Measurements from ENCODE around the gene MPND.
A peak's percentile ranks its signal among the peaks of the same experiment; 100 is the strongest.
"Not testable (repeated sequence)": the region's sequence is repeated elsewhere in the genome, so short reads cannot be mapped to it uniquely, and the experiment has no call there.

Gene MPND

DNA sequence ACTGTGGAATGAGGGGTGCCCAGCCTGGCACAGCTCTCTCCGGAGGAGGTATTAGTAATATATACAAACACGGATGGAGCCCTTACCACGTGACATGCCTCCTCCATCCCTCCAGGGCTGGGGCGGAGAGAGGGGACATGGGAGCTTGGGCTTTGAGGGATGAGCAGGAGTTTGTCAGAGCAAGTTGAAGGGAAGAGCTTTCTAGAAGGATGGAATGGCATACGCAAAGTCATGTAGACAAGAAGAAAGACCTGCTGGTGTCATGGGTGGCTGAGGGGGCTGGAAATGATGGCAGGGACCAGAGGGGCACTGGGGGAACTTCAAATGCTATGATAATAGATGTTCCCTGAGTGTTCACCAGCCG is 2.6 kb downstream of the MPND start:
- no peak for DNase-seq (ENCODE audit: low read depth, low spot score)

DNA sequence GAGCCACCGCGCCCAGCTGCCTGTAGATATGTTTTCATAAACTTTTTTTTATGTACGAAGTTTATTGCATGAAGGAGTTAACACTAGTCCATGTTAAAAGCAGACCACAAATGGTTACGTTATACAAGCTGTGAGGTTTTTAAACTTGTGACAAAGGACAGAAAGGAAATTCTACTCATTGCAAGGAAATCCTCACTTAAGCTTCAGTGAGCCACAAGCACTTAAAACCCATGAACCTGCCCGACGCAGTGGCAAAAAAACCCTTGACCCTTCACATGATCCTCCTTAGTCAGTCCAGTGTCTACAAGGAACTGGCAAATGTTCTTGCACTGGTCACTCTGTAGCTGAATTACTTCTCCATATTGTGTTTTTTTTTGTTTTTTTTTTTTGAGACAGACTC is 4.2 kb downstream of the MPND start:
- DNase-seq (ENCODE audit: low read depth, low spot score) = no peak

DNA sequence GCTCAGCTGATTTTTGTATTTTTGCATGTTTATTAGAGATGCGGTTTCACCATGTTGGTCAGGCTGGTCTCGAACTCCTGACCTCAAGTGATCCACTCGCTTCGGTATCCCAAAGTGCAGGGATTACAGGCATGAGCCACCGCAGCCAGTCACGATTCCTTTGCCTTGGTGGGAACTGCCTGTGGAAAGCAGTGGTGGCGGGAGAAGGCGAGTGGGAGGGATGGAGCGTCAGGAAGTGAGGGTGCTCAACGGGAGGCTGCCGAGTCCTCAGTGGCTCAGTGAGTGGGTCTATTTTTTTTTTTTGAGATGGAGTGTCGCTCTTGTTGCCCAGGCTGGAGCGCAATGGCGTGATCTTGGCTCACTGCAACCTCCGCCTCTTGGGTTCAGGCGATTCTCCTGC is 5.9 kb downstream of the MPND start:
- not testable (repeated sequence) for DNase-seq (ENCODE audit: low read depth, low spot score)

DNA sequence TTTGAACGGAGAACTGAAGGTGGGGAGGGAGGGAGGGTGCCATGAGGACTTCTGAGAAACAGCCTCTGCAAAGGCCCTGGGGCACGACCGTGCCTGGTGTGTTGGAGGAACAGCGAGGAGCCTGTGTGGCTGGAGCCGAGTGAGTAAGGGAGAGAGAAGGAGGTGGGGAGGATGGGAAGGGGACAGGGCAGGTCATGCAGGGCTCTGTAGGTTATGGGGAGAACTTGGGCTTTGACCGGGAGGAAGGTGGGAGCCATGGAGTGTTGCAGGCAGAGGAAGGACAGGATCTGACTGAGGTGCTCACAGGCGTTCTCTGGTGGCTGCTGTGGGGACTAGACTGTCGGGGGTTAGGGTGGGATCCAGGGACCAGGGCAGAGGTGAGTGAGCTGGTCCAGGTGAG is 6.7 kb downstream of the MPND start:
- no peak for DNase-seq (ENCODE audit: low read depth, low spot score)

- DNase-seq (ENCODE audit: low read depth, low spot score) = no peak
Measured at GRCh38 chr19:4350726-4351125, 7.4 kb downstream of the MPND start.

GRCh38 chr19:4352701-4353121 is 9.3 kb downstream of the MPND start:
- DNase-seq (ENCODE audit: low read depth, low spot score) = peak; percentile 74

- no peak for DNase-seq (ENCODE audit: low read depth, low spot score)
Measured at GRCh38 chr19:4354282-4354681, 10.9 kb downstream of the MPND start.

DNA sequence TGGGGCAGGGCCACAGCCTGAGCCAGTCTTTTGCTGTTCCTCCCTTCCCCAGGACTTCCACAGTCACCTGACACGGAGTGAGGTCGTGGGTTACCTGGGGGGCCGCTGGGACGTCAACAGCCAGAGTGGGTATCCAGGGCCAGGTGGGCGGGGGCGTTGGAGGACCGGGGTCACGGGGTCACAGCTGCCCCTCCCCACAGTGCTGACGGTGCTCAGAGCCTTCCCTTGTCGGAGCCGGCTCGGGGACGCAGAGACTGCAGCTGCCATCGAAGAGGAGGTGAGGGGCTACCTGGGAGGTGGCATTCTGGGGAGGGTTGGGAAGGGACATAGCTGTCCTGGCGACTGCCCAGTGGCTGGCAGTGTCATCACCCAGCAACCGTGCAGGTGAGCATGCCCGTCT is 11.5 kb downstream of the MPND start:
- DNase-seq (ENCODE audit: low read depth, low spot score) = no peak

DNA sequence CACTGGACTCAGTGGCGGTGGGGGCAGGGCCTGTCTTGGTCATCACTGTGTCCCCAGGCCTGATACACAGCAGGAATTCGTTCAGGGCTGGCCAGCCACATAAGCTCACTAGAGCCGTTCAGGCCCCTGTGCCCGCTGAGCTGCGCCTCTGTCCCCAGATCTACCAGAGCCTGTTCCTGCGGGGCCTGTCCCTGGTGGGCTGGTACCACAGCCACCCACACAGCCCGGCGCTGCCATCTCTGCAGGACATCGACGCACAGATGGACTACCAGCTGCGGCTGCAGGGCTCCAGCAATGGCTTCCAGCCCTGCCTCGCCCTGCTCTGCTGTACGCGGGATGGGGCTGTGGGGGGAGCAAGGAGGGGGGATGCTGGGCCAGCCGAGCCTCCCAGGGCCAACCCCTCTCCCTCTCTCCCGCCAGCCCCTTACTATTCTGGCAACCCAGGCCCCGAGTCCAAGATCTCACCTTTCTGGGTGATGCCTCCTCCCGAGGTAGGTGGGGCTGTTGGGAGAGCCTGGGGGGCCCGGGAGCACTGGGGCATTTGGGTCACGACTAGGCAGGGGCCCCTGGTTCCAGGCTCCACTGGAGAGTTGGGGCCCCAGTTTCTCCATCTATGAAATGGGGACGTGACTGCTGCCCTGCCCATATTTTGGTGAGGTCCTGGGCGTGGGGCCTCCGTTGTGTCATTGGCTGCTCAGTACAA is 13.9 kb downstream of the MPND start:
- DNase-seq (ENCODE audit: low read depth, low spot score) = no peak

DNA sequence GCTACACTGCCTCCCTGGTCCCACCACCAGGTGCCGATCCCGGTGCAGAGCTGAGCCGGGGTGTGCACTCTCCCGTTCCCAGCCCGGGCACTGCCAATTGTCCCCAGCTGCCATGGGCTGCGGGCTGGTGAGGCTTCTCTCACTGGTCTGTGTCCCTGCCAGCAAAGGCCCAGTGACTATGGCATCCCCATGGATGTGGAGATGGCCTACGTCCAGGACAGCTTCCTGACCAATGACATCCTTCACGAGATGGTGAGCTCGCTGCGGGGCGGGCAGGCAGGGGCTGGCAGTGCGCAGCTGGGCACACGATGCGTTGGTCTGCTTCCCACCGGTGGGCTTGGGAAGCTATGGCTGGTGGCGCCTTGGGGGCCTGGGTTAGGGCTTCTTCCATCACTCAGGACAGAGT is 14.6 kb downstream of the MPND start:
- DNase-seq (ENCODE audit: low read depth, low spot score) = no peak

GRCh38 chr19:4358709-4359626 is 15.6 kb downstream of the MPND start:
- no peak for DNase-seq (ENCODE audit: low read depth, low spot score)

DNA sequence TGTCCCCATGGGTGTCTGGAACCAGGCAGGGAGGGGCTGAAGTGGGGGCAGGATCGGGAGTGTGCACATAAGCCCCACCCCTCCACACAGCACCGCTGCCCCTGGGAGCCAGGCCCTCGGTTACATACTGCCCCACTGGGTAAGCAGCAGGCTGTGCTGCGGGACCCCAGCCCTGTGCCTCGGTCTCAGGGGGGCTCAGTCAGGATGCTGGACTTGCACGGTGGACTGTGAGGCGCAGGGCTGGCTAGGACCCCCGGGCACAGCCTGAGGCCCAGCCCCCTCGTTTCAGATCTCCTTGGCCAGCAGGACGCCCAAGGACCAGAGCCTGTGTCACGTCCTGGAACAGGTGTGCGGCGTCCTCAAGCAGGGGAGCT is 16.3 kb downstream of the MPND start:
- DNase-seq (ENCODE audit: low read depth, low spot score) = no peak

DNA sequence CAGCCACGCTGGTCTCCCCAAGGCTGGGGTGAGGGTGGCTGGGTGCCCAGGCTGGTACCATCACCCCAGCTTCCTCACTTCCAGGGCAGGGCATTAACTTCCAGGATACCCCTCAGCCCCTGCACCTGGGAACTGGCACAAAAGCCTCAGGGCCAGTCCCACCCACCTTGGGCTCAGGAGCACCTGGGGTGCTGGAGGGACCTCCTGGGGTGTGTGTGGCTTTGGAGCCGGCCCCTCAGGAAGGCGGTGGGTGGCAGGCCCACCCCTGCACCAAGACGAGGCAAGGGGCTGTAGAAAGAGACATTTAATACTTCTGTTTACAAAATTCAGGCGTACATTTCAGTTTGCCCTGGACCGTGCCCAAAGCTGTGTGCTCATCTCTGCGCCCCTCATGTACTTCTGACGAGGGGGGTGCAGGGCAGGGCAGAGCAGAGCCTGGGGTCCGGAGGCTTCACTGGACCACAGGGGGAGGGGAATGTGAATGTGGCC is 16.8 kb downstream of the MPND start:
- no peak for DNase-seq (ENCODE audit: low read depth, low spot score)

- DNase-seq (ENCODE audit: low read depth, low spot score) = no peak
Measured at GRCh38 chr19:4360641-4361151, 17.3 kb downstream of the MPND start.

DNA sequence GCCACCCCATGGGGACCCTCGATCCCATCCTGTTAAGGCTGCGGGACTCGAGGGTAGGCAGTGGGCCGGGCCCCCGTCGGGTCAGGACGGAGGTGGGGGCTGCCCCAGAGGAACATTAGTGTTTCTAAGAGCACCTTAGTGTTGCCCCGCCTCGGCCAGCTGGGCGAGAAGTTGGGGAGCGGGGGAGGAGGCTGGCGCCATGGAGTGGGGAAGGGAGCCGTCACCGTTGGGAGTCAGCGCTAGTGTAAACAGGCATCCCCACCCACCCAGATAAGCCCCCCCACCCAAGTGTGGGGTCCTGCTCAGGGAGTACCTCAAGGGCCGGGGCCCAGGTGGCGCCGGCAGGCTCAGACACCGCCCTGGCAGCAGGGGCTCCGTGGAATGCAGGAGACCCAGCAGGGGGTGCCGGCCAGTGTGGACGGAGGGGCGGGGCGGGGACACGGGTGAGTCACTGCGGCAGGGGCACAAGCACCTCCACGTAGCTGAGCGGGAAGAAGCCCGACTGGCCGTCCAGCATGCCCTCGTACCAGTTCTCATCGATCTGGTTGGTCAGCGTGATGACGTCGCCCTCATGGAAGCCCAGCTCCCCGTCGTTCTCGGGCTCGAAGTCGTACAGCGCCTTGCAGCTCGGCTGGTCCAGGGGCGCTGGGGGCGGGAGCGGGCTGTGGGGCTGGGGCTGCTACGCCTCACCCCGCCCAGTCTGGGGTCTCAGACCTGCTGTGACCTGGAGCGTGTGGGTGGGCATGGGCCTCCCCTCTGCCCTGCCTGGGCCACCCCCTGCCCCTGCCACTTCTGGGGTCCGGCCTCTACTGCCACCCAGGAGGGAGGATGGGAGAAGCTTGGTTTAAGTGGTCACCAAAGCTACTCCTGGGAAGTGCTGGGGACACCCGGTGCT is 18.0 kb downstream of the MPND start:
- peak; percentile 47 for DNase-seq (ENCODE audit: low read depth, low spot score)

- no peak for DNase-seq (ENCODE audit: low read depth, low spot score)
Measured at GRCh38 chr19:4362101-4362828, 18.9 kb downstream of the MPND start.

- no peak for DNase-seq (ENCODE audit: low read depth, low spot score)
Measured at GRCh38 chr19:4362831-4363545, 19.6 kb downstream of the MPND start.

- no peak for DNase-seq (ENCODE audit: low read depth, low spot score)
Measured at GRCh38 chr19:4363571-4364304, 20.4 kb downstream of the MPND start.

DNA sequence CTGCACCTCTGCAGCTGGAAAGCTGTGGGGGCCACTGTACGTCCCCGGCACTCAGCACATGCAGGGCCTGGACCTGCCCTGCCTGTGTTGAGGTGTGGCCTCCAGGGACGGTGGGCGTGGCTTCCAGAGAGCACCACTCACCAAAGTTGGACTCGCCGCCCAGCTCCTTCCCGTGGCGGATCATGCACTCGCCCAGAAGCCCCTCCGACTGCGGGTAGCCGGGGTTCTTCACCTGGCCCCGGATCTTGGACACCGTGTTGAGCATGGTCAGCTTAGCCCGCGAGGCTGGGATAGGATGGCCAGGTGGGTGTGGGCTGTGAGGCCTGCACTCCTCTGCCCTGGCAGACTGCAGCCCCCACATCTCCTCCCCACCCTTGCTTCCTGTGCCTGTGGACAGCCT is 22.0 kb downstream of the MPND start:
- DNase-seq (ENCODE audit: low read depth, low spot score) = no peak

Data from astrocyte of the hippocampus (primary cell).